Kidney capillary endothelial cell (primary cell): ENCODE results near the gene CYP19A1.

ENCODE experiments used
- DNase-seq: peaks from one replicate; pipeline ENCODE4 v3.0.0-alpha.2; 2018; ENCODE audit warnings: low spot score

Gene CYP19A1

GRCh38 chr15:51325167-51325566 is 13.2 kb downstream of the CYP19A1 start:
- no peak for DNase-seq

- DNase-seq = no peak
Observed at GRCh38 chr15:51323749-51324148, 14.6 kb downstream of the CYP19A1 start.

DNA sequence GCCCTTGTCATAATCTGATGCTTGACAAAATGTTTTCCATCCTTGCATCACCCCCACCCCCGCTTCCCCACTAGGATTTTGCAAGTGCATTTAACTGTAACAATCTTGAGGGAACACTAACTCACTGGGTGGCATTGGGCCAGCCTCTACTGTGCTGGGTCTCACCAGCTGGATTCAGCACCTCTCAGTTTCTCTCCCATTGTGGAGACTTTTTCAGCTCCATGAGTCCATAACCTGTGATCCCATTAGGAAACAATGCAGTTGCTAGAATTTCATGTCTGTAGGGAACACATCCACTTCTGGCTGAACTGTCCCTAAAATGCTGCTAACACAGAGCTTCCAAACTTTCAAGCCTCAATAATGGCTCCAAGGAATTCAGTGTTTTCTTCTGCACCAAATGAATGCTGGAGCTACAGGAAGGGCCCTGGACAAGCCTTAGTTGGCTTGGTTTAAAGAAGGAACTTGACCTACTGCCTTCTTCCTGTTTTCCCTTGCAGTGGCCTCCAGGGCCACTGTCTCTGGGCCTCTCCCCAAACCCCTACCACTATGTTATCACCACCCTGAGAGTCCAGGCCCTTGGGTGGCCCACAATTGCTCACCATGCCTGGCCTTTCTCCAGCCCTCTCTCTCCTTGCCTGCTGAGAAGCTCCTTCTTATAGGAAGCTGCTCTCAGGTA is 15.6 kb downstream of the CYP19A1 start:
- DNase-seq = no peak

DNA sequence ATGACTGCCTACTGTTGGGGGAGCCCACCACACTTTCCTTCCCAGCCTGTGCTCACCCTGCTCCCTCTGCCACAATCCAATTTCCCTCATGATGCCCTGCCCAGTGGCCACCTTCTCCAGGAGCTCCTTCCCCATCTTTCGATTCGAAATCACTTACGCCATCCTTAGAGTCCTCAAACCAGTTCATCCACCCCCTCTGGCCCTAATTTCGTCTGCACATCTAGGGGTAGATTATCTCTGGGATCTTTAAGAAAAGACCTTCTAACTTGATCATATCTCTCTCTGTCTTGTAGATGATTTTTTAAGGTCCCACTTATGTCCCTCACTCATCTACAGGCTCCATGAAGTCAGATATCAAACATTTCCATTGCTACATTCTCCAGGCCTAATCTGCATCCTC is 17.1 kb downstream of the CYP19A1 start:
- no peak for DNase-seq

DNA sequence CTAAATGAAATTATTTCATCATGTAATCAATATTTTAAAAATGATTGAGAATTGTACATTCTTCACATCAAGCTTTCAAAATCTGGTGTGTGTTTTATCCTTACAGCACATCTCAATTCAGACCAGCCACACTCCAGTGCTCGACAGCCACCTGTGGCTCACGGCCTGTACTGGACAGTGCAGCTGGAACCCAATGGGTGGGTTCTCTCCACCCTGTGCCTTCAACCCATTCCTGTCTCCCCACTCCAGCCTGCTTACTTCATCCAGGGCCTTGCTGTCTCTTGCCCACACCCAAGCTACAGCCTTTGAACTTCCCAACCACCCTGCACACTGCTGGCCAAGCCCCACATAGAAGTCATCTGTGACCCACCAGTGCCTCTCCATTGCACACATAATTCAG is 17.6 kb downstream of the CYP19A1 start:
- DNase-seq = no peak

DNA sequence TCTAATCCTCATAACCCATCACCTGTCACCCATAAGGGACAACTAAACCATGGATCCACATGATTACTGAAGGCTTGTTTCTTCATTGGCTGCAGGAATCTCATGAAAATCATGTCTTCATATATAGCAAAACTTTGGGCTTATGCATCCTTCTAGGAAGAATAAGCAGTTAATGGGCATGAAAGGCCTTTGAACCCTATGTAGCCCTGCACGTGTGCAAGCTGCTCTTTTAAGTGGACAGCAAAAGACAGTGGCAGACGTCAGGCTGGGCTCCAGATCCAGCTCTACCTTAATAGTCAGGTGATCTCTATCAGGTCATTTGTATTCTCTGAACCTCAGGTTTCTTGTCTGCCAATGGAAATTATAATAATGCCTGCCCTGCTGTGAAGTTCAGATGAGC is 18.9 kb downstream of the CYP19A1 start:
- DNase-seq = no peak

DNA sequence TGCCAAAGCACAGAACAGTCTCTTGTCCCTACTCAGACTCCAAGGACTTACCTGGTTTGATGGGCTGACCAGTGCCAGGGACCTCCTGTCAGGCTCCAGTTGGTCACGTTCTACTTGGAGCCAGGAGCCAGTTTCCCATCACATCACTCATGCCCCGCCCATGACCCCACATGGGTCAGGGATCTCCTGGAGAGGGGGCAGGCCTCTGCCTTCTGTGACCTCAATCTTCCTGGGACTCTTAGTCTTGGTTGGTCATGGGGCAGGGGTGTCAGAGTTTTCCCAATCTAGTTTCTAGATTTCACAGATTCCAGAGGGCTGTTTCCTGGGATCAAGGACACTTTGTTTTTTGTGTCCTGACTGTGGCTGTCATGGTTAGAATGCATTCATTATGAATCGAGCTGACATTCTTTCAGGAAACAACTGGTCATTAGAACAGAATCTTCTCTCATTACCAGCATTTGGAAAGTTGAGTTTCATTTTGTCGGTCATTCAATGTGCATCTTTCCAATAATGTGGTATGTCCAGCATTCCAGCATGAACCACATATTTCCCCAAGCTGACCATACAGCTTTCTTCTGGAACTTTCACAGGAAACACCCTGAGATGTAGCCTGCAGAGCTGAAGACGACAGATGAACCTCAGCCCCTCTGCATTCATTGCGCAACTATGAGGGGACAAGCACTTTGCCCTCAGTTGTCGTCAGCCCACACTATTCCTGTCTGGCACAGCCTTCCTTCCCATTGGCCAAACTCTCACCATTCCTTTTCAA is 19.8 kb downstream of the CYP19A1 start:
- DNase-seq = no peak

DNA sequence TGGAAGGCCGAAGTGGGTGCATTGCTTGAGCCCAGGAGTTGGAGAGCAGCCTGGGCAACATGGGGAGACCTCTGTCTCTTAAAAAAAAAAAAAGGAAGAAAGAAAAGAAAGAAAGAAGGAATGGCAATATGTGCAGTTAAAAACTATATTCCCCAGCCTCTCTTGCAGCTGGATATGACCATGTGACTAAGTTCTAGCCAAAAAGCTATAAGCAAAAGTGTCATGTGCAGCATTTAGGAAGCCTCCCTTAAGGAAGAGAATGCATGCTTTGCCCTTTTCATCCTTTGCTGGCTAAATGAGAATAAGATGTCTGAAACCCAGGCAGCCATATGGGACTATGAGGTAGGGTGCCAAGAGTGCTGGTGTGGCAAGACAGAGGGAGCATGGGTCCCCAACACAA is 21.8 kb downstream of the CYP19A1 start:
- DNase-seq = no peak

DNA sequence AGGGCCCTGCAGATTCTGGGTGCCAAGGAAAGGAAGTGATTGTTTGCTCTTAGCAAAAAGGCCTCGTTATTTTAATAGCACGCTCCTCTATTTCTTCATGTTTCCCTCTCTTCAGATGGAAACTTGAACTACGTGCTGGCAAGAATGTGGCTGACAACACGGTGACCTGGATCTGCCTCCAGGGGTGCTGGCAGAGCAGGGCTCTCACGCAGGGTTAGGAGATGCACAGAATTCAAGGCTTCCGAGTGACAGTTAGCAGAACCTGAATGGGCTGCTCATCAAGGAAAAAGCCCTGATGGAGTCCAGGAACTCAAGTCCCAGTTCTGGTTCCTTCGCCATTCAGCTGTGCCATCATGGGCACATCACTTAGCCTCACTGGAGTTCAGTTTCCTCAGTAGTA is 22.7 kb downstream of the CYP19A1 start:
- no peak for DNase-seq

GRCh38 chr15:51314391-51315337 is 23.7 kb downstream of the CYP19A1 start:
- DNase-seq = no peak

DNA sequence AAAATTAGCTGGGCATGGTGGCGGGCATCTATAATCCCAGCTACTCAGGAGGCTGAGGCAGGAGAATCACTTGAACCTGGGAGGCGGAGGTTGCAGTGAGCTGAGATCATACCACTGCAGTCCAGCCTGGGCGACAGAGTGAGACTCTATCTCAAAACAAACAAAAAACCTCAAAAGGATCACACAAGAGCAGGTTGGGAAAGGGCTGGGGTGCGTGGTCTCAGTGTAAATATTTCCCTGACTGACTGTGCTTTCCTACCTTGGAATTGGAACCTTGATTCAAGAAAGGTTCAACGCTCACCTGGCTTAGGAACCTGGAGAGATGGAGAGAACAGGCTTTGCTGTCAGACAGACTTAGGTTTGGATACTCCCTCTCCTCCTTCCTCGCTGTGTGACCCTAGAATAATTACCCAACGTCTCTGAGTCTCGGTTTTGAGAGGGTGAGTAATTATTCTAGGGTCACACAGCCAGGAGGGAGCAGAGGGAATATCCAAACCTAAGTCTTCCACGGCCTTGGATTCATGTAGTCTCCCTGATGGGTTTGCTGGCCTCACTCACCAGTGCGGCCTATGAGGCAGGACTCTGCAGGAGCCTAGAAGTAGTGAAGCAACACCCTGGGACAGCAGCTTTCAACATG is 24.6 kb downstream of the CYP19A1 start:
- no peak for DNase-seq

DNA sequence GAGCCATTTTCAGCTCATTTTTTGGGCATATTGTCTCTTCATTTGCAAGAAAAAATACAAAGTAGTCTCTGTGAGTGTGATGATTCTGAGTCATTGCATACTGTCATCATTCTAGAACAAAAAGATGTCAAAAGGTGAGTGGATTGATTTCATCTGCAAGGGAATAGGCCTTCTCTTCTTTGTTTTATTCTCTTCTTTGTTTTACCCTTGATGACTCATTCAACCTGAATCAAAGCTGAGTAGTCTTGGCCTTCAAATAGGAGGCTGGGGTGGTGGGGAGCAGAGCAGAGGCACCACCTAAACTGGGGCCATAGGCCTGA is 25.4 kb downstream of the CYP19A1 start:
- DNase-seq = peak; percentile 30

- DNase-seq = no peak
Observed at GRCh38 chr15:51312166-51313073, 26.0 kb downstream of the CYP19A1 start.

DNA sequence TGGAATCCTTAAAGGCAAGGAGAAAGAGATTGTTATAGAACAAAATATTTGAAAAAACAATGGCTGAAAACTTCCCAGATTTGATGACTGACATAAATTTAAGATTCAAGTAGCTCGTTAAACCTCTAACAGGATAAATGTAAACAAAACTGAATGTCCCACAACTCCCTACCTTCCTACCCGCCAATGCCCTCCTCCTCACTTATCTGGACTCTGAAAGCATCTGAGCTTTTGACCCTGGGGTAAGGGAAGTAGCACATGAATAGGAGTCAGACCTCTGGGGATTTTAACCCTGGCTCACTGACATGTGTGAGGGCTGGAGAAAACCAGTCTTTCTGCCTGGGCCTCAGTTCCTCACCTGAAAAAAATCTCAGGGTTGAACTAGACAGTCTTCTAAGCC is 26.9 kb downstream of the CYP19A1 start:
- no peak for DNase-seq

DNA sequence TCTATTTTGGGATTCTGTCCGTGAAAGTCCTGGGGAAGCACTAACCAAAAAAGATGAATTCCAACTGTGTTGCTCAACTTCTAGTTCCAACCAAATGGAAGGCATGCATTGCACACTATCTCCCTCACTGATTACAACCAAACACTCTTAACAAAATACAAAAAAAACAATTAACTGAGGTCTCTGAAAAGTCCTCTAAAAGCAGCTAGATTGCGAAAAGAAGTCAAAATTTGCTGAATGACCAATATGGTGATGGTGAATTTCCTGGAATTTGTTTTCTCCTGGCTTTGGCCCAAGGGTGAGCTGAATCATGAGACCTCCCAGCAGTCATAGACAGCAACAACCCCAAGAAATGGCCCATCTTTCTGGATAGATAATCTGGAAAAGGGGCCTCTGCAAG is 28.3 kb downstream of the CYP19A1 start:
- no peak for DNase-seq

- no peak for DNase-seq
Observed at GRCh38 chr15:51307811-51308210, 30.6 kb downstream of the CYP19A1 start.

GRCh38 chr15:51307325-51307724 is 31.1 kb downstream of the CYP19A1 start:
- DNase-seq = no peak

DNA sequence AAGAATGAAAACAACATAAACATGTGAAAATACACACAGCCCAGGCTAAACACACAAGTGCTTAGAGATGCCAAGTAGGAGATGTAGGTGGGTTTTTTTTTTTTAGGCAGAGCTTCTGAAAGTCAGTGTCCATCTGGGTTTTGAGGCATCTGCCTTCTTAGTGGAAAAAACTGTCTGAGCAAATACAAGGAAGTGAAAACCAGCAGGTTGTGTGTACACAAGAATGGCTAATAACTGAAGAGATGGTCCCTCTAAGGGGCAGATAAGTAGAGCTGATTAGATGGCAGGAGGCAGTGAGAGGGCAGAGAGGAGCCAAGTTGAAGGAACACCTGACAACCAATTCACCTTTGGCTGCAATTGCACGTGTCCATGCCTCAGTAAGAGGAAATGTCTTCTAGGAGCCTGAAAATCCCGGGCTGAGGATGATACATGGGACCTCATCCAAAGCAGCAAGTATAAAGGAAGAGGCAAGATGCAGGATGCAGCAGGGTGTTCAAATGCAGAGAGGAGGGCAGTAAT is 34.9 kb downstream of the CYP19A1 start:
- DNase-seq = no peak

- DNase-seq = no peak
Observed at GRCh38 chr15:51302480-51302879, 35.9 kb downstream of the CYP19A1 start.

DNA sequence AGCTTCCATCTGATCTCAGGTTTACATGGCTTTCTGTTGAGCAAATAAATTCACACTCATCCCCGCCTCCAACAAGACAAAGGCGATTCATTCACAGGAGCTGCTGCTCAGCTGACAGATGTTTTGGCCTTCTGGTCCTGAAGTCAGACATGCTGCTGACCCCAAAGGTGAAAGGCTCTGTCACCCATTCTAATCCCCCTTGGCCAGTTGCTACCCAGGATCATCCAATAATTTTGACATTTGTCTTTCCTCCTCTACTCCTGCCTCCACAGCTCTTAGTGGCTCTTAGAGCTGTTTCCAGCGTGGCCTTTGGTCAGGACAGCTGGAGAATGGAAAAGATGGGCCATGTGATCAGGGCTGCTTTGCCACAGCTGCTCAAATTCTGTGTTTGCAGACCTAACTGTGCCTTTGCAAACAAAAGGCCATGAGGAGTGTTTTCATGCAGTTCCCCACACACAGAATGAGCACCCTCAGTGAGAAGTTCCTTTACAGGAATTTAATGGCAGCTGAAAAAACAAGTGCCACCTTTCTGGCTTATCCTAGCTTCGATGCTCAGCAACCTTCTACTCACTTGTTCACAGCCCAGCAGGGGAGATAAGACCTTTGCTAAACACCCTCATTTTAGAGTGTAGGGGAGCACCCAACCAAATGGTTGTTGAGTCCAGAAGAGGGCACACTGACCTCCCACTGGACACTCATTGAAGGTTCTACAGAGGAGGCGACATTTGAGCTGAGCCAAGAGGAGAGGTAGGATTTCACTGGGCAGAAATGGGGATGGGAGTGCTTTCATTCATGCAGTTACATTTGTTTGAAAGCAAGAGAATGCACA is 39.0 kb downstream of the CYP19A1 start:
- DNase-seq = no peak
